Fibroblast of mammary gland (primary cell): Measurements from ENCODE around the gene CREB3L4.

Source experiments
- DNase-seq: peaks from one replicate; pipeline ENCODE4 v3.0.0-alpha.2; 2010; ENCODE audit warnings: low read depth
- H3K4me3 ChIP-seq: 2 replicates; pipeline ENCODE4 v1.5.1; 2011; ENCODE audit warnings: low read depth, mild to moderate bottlenecking, low read length, moderate library complexity; ENCODE audit not compliant: control insufficient read depth
- TF ChIP-seq, protein P1 (sequence below): conservative IDR thresholded peaks from 2 replicates; pipeline ENCODE4 v1.5.1; 2011; ENCODE audit warnings: low read depth, low read length, inconsistent platforms; ENCODE audit not compliant: control insufficient read depth, insufficient read depth

CREB3L4 gene

GRCh38 chr1:153938996-153939395 is 28.7 kb upstream of the CREB3L4 start:
- H3K4me3 ChIP-seq: no peak overlapping the region
- DNase-seq: no peak
- TF ChIP-seq, protein P1, sequence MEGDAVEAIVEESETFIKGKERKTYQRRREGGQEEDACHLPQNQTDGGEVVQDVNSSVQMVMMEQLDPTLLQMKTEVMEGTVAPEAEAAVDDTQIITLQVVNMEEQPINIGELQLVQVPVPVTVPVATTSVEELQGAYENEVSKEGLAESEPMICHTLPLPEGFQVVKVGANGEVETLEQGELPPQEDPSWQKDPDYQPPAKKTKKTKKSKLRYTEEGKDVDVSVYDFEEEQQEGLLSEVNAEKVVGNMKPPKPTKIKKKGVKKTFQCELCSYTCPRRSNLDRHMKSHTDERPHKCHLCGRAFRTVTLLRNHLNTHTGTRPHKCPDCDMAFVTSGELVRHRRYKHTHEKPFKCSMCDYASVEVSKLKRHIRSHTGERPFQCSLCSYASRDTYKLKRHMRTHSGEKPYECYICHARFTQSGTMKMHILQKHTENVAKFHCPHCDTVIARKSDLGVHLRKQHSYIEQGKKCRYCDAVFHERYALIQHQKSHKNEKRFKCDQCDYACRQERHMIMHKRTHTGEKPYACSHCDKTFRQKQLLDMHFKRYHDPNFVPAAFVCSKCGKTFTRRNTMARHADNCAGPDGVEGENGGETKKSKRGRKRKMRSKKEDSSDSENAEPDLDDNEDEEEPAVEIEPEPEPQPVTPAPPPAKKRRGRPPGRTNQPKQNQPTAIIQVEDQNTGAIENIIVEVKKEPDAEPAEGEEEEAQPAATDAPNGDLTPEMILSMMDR: no peak

DNA sequence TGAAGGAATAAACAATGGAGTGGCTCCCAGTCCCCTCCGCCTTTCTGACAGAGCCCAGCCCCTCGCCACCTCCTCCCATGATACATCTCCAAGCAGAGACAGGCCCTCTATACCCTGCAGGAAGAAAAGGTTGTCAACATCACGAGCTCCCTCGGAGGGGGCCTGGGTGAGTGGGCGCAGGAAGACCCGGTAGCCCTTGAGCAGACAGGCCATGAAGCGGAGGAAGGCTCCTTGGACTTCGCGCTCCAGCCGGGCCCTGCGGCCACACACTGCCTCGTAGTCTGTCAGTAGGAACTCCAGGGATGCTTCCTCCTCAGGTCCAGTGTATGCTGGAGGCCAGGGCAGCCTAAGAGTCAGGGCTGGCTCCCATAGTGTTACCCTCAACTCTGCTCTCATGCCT is 28.2 kb upstream of the CREB3L4 start:
- TF ChIP-seq, protein P1: no peak
- no peak for DNase-seq
- no peak overlapping the region for H3K4me3 ChIP-seq

GRCh38 chr1:153940756-153941155 is 26.9 kb upstream of the CREB3L4 start:
- no peak overlapping the region for H3K4me3 ChIP-seq
- DNase-seq: no peak

GRCh38 chr1:153941826-153942725 is 25.6 kb upstream of the CREB3L4 start:
- TF ChIP-seq, protein P1: no peak
- no peak for DNase-seq
- no peak overlapping the region for H3K4me3 ChIP-seq

More at GRCh38 chr1:153940756-153941155, 26.9 kb upstream of the CREB3L4 start:
- TF ChIP-seq, protein P1: no peak

GRCh38 chr1:153942766-153943549 is 24.7 kb upstream of the CREB3L4 start:
- no peak for DNase-seq
- H3K4me3 ChIP-seq: no peak overlapping the region
- TF ChIP-seq, protein P1: no peak

- no peak for DNase-seq
- no peak overlapping the region for H3K4me3 ChIP-seq
- TF ChIP-seq, protein P1: no peak
Measured at GRCh38 chr1:153944005-153944826, 23.5 kb upstream of the CREB3L4 start.
